GM12892 (cell line): ENCODE results near the gene LHFPL6.

Experiments used
- DNase-seq: peaks from one replicate; pipeline ENCODE4 v3.0.0; 2011; ENCODE audit not compliant: insufficient read length
- FAIRE-seq: peaks from 2 replicates; lab custom pipeline; 2011; peaks lifted over from hg19 to GRCh38; lab: Jason Lieb, UNC
- POLR2A ChIP-seq: IDR thresholded peaks from 2 replicates; pipeline ENCODE4 v1.6.1; 2011; ENCODE audit warnings: low read depth, low read length, control low read depth
- POLR2AphosphoS5 ChIP-seq: IDR thresholded peaks from 2 replicates; pipeline ENCODE4 v1.6.1; 2011; ENCODE audit warnings: low read depth, low read length, control low read depth
- TAF1 ChIP-seq: IDR thresholded peaks from 2 replicates; pipeline ENCODE4 v1.6.1; 2011; ENCODE audit warnings: low read depth, mild to moderate bottlenecking, control low read depth, low read length, borderline replicate concordance

LHFPL6 gene

GRCh38 chr13:39483326-39483725 is 119.7 kb downstream of the LHFPL6 start:
- TF ChIP-seq POLR2A (no peak), TAF1 (no peak), POLR2AphosphoS5 (no peak)
- no peak for FAIRE-seq
- no peak for DNase-seq

DNA sequence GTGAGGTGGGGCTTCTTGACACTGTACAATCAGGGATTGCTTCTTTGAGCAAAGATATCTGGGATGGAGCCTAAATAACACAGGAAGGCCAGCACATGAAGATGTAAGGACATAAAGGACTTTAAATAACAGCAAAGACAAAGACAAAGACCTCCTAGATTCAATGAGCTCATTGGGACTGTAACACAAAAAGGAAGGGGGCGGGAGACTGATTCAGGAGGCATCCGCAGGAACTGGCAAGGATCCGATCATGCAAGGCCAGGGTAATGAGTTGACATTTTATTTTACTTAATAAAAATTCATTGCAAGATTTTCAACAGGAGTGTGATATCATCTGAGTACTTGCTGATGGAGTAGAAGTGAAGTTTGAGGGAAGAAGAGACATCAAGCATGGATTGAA is 121.5 kb downstream of the LHFPL6 start:
- no peak for TF ChIP-seq POLR2A
- TF ChIP-seq TAF1 = no peak
- no peak for TF ChIP-seq POLR2AphosphoS5
- DNase-seq (no peak), FAIRE-seq (no peak)

- TF ChIP-seq TAF1 = no peak
- TF ChIP-seq POLR2AphosphoS5 = no peak
- TF ChIP-seq POLR2A = no peak
- no peak for FAIRE-seq
- no peak for DNase-seq
Measured at GRCh38 chr13:39474600-39474999, 128.4 kb downstream of the LHFPL6 start.

DNA sequence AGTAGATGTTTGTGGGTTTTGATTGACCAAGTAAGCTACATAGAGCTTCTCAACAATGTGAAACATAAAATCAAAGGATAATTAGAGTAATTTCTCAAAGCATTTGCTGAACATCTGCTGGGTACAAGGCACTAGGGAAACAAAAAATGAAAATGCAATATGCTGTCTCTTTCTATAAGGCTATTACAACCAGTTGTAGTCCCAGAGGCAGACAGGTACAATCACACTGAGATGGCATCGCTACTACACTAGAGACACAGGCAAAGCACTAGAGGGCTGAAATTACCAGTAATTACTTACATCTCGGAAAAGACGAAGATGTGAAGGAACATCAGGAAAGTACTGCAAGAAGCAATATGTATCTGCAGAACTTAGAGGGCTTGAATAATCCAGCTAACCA is 133.3 kb downstream of the LHFPL6 start:
- FAIRE-seq (no peak), DNase-seq (no peak)
- no peak for TF ChIP-seq POLR2AphosphoS5
- no peak for TF ChIP-seq TAF1
- TF ChIP-seq POLR2A = no peak

GRCh38 chr13:39468306-39468705 is 134.7 kb downstream of the LHFPL6 start:
- FAIRE-seq (no peak), DNase-seq (no peak)
- TF ChIP-seq POLR2A (no peak), POLR2AphosphoS5 (no peak), TAF1 (no peak)

GRCh38 chr13:39463611-39464010 is 139.4 kb downstream of the LHFPL6 start:
- TF ChIP-seq POLR2A (no peak), TAF1 (no peak), POLR2AphosphoS5 (no peak)
- no peak for FAIRE-seq

DNA sequence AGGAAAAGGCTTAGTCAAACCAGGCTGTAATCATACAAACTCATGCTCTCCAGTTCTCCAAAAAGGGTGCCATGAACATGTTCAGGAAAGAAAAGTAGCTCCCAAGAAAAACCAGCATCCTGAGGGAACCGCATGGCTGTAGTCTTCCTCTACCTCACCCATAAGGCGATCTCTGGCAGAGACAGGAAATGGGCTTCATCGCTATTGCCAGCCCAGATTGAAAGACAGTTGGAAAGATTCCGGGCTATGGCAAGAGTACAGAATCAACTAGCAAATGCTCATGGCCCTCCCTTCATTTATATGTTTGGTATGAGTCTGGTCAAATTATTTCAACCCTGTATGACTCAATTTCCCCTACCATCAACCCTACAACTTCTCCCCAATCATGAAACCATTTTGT is 140.1 kb downstream of the LHFPL6 start:
- no peak for TF ChIP-seq POLR2AphosphoS5
- TF ChIP-seq POLR2A = no peak
- no peak for TF ChIP-seq TAF1
- no peak for DNase-seq
- FAIRE-seq = no peak

More at GRCh38 chr13:39463611-39464010, 139.4 kb downstream of the LHFPL6 start:
- no peak for DNase-seq

DNA sequence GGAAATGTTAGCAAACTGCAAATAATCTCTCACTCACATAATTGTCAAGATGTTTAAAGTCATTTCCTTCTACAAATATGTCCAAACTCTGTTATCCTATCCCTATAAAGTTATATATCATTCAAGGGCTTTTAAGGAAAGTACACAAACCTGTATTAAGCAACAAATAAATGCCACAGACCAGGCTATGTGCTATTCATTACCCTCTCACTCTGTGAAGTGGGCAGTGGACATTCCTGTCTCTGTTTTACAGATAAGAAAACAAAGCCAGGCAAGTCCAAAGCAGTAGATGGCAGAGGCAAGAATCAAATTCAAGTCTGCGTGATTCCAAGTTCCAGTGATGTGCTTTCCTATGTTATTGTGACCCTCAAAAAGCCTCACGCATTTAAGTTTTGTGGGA is 140.6 kb downstream of the LHFPL6 start:
- no peak for FAIRE-seq

DNA sequence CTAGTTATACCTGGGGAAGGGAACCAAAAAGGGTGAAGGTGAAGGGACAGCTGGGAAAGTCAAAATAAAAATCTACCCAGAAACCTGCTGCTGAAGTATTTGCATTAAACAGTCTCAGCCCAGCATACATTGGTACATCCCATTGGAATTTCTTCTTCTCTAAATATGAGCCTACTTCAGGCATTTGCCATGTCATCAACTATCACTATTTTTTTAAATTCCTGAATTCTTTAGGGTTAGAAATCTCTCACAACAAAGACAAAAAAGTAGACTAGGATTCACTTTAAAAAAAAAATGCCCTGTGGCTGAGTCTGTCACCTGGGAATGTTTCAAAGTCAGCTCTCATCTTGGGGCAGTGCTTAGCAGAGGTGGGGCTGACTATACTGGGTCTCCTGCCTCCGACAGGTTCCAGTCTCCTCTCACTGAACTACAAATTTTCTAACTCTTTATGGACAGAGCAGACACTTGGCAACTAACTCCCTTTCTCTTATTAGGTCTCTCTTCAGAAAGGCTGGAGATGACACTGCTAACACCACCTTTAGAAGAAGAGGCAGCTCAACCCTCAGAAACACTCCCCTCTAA is 141.2 kb downstream of the LHFPL6 start:
- no peak for DNase-seq
- TF ChIP-seq POLR2A = no peak
- no peak for TF ChIP-seq POLR2AphosphoS5
- TF ChIP-seq TAF1 = no peak
- FAIRE-seq = no peak

More for the DNA sequence above, 140.6 kb downstream of the LHFPL6 start:
- DNase-seq = no peak
- TF ChIP-seq POLR2A = no peak
- no peak for TF ChIP-seq POLR2AphosphoS5
- TF ChIP-seq TAF1 = no peak

GRCh38 chr13:39457274-39457673 is 145.7 kb downstream of the LHFPL6 start:
- TF ChIP-seq TAF1 (no peak), POLR2AphosphoS5 (no peak), POLR2A (no peak)
- FAIRE-seq (no peak), DNase-seq (no peak)

DNA sequence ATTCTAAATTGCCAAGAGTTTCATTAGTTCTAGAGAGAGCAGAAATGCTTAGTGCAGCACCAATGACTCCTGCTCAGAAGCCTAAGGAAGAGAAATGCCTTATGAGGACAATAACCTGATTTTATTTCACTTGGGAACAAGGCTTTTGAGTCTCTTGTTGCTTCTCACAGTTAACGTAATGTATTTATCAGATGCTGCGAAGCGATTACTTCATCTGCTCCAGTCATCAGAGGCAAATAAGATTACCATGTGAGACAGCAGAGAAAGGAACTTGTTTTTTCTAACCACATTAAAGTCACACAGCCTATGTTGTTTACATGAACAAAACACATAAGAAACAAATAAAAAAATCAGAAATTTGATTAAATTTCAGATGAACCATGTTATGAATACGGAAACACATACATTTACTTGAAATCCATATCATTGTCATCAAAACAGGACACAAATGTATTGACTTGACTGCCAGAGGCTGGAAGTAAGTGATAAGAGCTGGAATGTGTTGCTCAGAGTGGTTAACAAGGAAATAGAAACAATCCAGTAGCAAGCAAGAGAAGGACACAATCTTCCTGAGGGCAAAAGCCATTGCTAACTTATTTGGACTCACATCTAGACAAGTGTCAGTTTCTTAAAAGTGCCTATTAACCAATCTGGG is 147.3 kb downstream of the LHFPL6 start:
- no peak for FAIRE-seq
- no peak for TF ChIP-seq POLR2A
- TF ChIP-seq POLR2AphosphoS5 = no peak
- no peak for TF ChIP-seq TAF1
- no peak for DNase-seq

- TF ChIP-seq POLR2A (no peak), POLR2AphosphoS5 (no peak), TAF1 (no peak)
- FAIRE-seq (no peak), DNase-seq (no peak)
Measured at GRCh38 chr13:39452834-39453233, 150.2 kb downstream of the LHFPL6 start.
